ENCODE data around the gene C2orf72. TPM values are rescaled to one million over a fixed set of nuclear protein-coding genes. Genes with fewer than 3 reads are reported as not detected.

C2orf72 gene
- total RNA-seq, 1 experiment from 2014 or later: 0.40 TPM

- H3K36me3 ChIP-seq (ENCODE audit: low read depth, low read length): no peaks in the 10 kb centered on the region
- TF ChIP-seq, protein P1, sequence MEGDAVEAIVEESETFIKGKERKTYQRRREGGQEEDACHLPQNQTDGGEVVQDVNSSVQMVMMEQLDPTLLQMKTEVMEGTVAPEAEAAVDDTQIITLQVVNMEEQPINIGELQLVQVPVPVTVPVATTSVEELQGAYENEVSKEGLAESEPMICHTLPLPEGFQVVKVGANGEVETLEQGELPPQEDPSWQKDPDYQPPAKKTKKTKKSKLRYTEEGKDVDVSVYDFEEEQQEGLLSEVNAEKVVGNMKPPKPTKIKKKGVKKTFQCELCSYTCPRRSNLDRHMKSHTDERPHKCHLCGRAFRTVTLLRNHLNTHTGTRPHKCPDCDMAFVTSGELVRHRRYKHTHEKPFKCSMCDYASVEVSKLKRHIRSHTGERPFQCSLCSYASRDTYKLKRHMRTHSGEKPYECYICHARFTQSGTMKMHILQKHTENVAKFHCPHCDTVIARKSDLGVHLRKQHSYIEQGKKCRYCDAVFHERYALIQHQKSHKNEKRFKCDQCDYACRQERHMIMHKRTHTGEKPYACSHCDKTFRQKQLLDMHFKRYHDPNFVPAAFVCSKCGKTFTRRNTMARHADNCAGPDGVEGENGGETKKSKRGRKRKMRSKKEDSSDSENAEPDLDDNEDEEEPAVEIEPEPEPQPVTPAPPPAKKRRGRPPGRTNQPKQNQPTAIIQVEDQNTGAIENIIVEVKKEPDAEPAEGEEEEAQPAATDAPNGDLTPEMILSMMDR (conservative IDR thresholded peaks at IDR 0.05; ENCODE audit: low read depth, low read length): no peak
- no peak for TF ChIP-seq EZH2phosphoT487 (IDR thresholded peaks at IDR 0.05; ENCODE audit: borderline replicate concordance, low read length)
- no peak for TF ChIP-seq EZH2 (IDR thresholded peaks at IDR 0.05; ENCODE audit: low read length, unreplicated experiment)
- ChIA-PET POLR2A (ENCODE audit: unreplicated experiment) (no interaction called here), CTCF (no interaction called here)
- H2AFZ ChIP-seq (ENCODE audit: low read length): no peak overlapping the region
- no peak overlapping the region for H3K4me2 ChIP-seq (ENCODE audit: low read length)
- H3K27ac ChIP-seq (ENCODE audit: low read length): no peak overlapping the region
- no peaks in the 10 kb centered on the region for H3F3A ChIP-seq (ENCODE audit: low read length, unreplicated experiment)
- no peak overlapping the region for H3K9ac ChIP-seq (ENCODE audit: low read length)
- no TSS peak for BruUV-seq (replicated peaks)
- H3K79me2 ChIP-seq (ENCODE audit: low read length): no peaks in the 10 kb centered on the region
- no peaks in the 10 kb centered on the region for H3K9me3 ChIP-seq (ENCODE audit: low read length)
- no peaks in the 10 kb centered on the region for H3K4me1 ChIP-seq (ENCODE audit: insufficient read depth, low read length)
- H4K20me1 ChIP-seq (ENCODE audit: low read length): no peaks in the 10 kb centered on the region
- H3K4me3 ChIP-seq (ENCODE audit: low read length): no peak overlapping the region
- no peak for ATAC-seq
- no peak for DNase-seq
- H3K27me3 ChIP-seq (ENCODE audit: low read length): no peaks in the 10 kb centered on the region
- no peaks in the 10 kb centered on the region for H3K9me2 ChIP-seq (replicated peaks; ENCODE audit: low read length)
- intact Hi-C loops (cut with micrococcal nuclease): no loop called here
Observed at GRCh38 chr2:231046916-231047273, 9.6 kb downstream of the C2orf72 start.

DNA sequence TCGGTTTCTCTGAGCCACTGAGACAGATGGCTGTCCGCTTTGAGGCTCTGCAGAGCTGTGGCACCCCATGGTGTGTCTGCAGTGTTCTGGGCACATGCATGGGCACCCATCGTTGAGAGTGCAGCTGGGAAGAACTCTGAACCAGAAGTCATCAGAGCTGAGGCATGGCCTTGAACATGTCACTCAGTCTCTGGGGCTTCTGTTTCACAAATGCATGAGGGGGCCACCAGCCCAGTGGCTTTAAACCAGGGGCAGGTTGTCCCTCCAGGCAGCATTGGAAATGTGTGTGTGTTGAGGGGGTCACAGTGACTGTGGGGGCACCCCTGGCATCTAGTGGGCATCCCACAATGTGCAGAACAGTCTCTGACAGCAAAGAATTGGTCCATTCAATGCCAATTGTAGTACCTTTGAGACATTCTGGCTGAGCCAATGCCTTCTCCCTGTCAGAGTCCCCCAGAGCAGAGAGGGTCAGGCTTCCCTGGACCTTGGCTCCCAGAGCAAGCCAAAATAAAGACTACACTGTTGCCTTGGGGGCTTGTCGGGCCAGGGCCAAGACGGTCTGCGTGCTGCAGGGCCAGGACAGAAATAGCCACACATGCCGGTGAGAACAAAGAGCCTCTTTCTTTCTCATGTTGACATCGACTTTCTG lies 10.1 kb downstream of the C2orf72 start:
- Histone ChIP-seq H3K79me2 (ENCODE audit: low read length) (no peaks in the 10 kb centered on the region), H3K36me3 (ENCODE audit: low read depth, low read length) (no peaks in the 10 kb centered on the region), H3K27ac (ENCODE audit: low read length) (no peak overlapping the region), H3K27me3 (ENCODE audit: low read length) (no peaks in the 10 kb centered on the region), H2AFZ (ENCODE audit: low read length) (no peak overlapping the region), H3K9me2 (replicated peaks; ENCODE audit: low read length) (no peaks in the 10 kb centered on the region), H3K4me2 (ENCODE audit: low read length) (no peak overlapping the region), H3K4me1 (ENCODE audit: insufficient read depth, low read length) (no peaks in the 10 kb centered on the region), H4K20me1 (ENCODE audit: low read length) (no peaks in the 10 kb centered on the region), H3K9me3 (ENCODE audit: low read length) (no peaks in the 10 kb centered on the region), H3F3A (ENCODE audit: low read length, unreplicated experiment) (no peaks in the 10 kb centered on the region), H3K9ac (ENCODE audit: low read length) (no peak overlapping the region), H3K4me3 (ENCODE audit: low read length) (no peak overlapping the region)
- no TSS peak for BruUV-seq (replicated peaks)
- intact Hi-C loops (cut with micrococcal nuclease): no loop called here
- ChIA-PET CTCF (no interaction called here), POLR2A (ENCODE audit: unreplicated experiment) (no interaction called here)
- DNase-seq (no peak), ATAC-seq (no peak)
- TF ChIP-seq EZH2 (IDR thresholded peaks at IDR 0.05; ENCODE audit: low read length, unreplicated experiment): no peak
- no peak for TF ChIP-seq EZH2phosphoT487 (IDR thresholded peaks at IDR 0.05; ENCODE audit: borderline replicate concordance, low read length)
- TF ChIP-seq, protein P1 (conservative IDR thresholded peaks at IDR 0.05; ENCODE audit: low read depth, low read length): no peak
